HG03045 (cell line): ENCODE results near the gene LIAS.

ENCODE experiments used
- ATAC-seq: cut with Tn5 transposase; IDR thresholded peaks from one replicate; pipeline ENCODE4 v1.9.1; 2021; ENCODE audit warnings: mild to moderate bottlenecking, moderate library complexity; ENCODE audit not compliant: unreplicated experiment

LIAS gene

GRCh38 chr4:39527296-39528060 is 68.6 kb downstream of the LIAS start, which contains the start of gene UGDH:
UGDH (minus strand) TSS chr4:39527439; CDS start chr4:39521512, 5,927 bp downstream.
- ATAC-seq = peak; percentile 94

- ATAC-seq = no peak
Observed at GRCh38 chr4:39528061-39528465, 69.2 kb downstream of the LIAS start.
